Lung (tissue), 5 donors: ENCODE measurements around the gene GREB1L. TPM values are rescaled to one million over a fixed set of nuclear protein-coding genes. Genes with fewer than 3 reads are reported as not detected.

Experiments used
- polyA plus RNA-seq, 2 donors: library from polyadenylated mRNA; stranded (reverse); fragments of 200-250 nt; gene quantifications; one replicate each; pipeline ENCODE4 v1.2.1, GENCODE V29; 2013
- small RNA-seq: library from RNA; depleted of rRNA; stranded (forward); fragments of <200 nt; gene quantifications from one replicate; pipeline ENCODE3, GENCODE V24; 2014; ENCODE audit warnings: low replicate concordance
- total RNA-seq, 2 donors: library from RNA; depleted of rRNA in 1 of 2; stranded (reverse); fragments of >200 nt in 1 of 2; gene quantifications; one replicate each; pipeline ENCODE4 v1.2.1, GENCODE V29; 2014 to 2021
- donor health status: Bipolar disorder and iron deficiency.
- donor health status: healthy.
- donor health status: DM: yes; HTN: yes; CAD: no.

The GREB1L gene
- total and polyA plus RNA-seq, 4 donors = 0.08 to 1.2 (median 0.41) TPM

Small RNA genes within 50 kb of the gene (small RNA-seq; reads per million reads assigned to genes)
- not detected for gene RF00603

Other genes with a start within 250 kb of the GREB1L start
- 100 to 1,000 TPM in 1 of 2 donors, 10 to 100 TPM in 1; 49.7 to 115 TPM for gene ROCK1, start 130.4 kb upstream of the GREB1L start, total RNA-seq
- gene ROCK1, start 130.4 kb upstream of the GREB1L start, polyA plus RNA-seq = 10 to 100 TPM; 13.4 to 22.0 TPM